OCI-LY7 (cell line): ENCODE data around the gene RARS2. TPM values are rescaled to one million over a fixed set of nuclear protein-coding genes. Genes with fewer than 3 reads are reported as not detected.

Experiments
- BruUV-seq: library from RNA; stranded (reverse); fragments of 400-500 nt; replicated peaks from 2 replicates; lab custom pipeline; 2021; lab: Mats Ljungman, UMichigan
- CTCF ChIA-PET: fragments of 300-600 bp; sonication (Branson Sonifier 250); formaldehyde crosslinking; loops from one replicate; lab custom pipeline; 2022; ENCODE audit warnings: antibody characterized with exemption; ENCODE audit not compliant: unreplicated experiment; lab: Charles Lee
- POLR2A ChIA-PET: fragments of 300-600 bp; sonication (Branson Sonifier 250); formaldehyde crosslinking; loops from one replicate; lab custom pipeline; 2022; ENCODE audit warnings: antibody characterized with exemption; lab: Charles Lee
- DNase-seq: peaks from one replicate; pipeline ENCODE4 v3.0.0-alpha.2; 2015; ENCODE audit warnings: low spot score
- H2AFZ ChIP-seq: fragments of 200-600 bp; sonication (generic), shearing (Covaris generic); 2 replicates; pipeline ENCODE4 v1.6.1; 2014; ENCODE audit warnings: mild to moderate bottlenecking, antibody characterized with exemption, low read length, moderate library complexity
- H3K27ac ChIP-seq: fragments of 200-600 bp; sonication (generic); 2 replicates; pipeline ENCODE4 v1.5.1; 2014; ENCODE audit warnings: mixed run types, low read depth, mild to moderate bottlenecking, moderate library complexity, low read length, inconsistent platforms; ENCODE audit not compliant: poor library complexity, severe bottlenecking
- H3K36me3 ChIP-seq: fragments of 200-600 bp; sonication (generic); 2 replicates; pipeline ENCODE4 v1.6.1; 2014; ENCODE audit warnings: mild to moderate bottlenecking, antibody characterized with exemption, low read length, moderate library complexity, mixed read lengths; ENCODE audit not compliant: insufficient read depth
- H3K4me1 ChIP-seq: fragments of 200-600 bp; sonication (generic); 2 replicates; pipeline ENCODE4 v1.5.1; 2014; ENCODE audit warnings: mild to moderate bottlenecking, low read length; ENCODE audit not compliant: insufficient read depth, poor library complexity, severe bottlenecking
- H3K4me2 ChIP-seq: fragments of 200-600 bp; sonication (generic); 2 replicates; pipeline ENCODE4 v1.6.1; 2014; ENCODE audit warnings: mild to moderate bottlenecking, low read length
- H3K4me3 ChIP-seq: fragments of 200-600 bp; sonication (generic); 2 replicates; pipeline ENCODE4 v1.5.1; 2014; ENCODE audit warnings: mild to moderate bottlenecking, low read depth, low read length; ENCODE audit not compliant: poor library complexity, severe bottlenecking
- H3K79me2 ChIP-seq: fragments of 200-600 bp; sonication (generic); 2 replicates; pipeline ENCODE4 v1.6.1; 2016; ENCODE audit warnings: low read depth, mild to moderate bottlenecking, low read length, moderate library complexity, mixed read lengths; ENCODE audit not compliant: insufficient read depth
- H3K9me2 ChIP-seq: fragments of 200-600 bp; sonication (generic); 2 replicates; pipeline ENCODE4 v1.6.1; 2016; ENCODE audit warnings: mild to moderate bottlenecking, low read length, mixed read lengths; ENCODE audit not compliant: insufficient read depth
- H3K9me3 ChIP-seq: fragments of 200-600 bp; sonication (generic); 2 replicates; pipeline ENCODE4 v1.6.1; 2014; ENCODE audit warnings: mild to moderate bottlenecking, mixed run types, low read length, mixed read lengths
- H4K20me1 ChIP-seq: fragments of 200-600 bp; sonication (generic); 2 replicates; pipeline ENCODE4 v1.6.1; 2014; ENCODE audit warnings: mild to moderate bottlenecking, antibody characterized with exemption, low read length, moderate library complexity, mixed read lengths; ENCODE audit not compliant: insufficient read depth
- CTCF ChIP-seq: fragments of 200-600 bp; sonication (generic); conservative IDR thresholded peaks from 2 replicates; pipeline ENCODE4 v1.5.1; 2014; ENCODE audit warnings: mild to moderate bottlenecking, antibody characterized with exemption, low read length, moderate library complexity, mixed read lengths
- EZH2phosphoT487 ChIP-seq: fragments of 200-600 bp; sonication (generic); IDR thresholded peaks from 2 replicates; pipeline ENCODE4 v1.6.1; 2018; ENCODE audit warnings: low read depth, borderline replicate concordance, mild to moderate bottlenecking, mixed run types, antibody characterized with exemption, low read length, moderate library complexity, mixed read lengths
- intact Hi-C: fragments of 100-400 bp; cut with micrococcal nuclease; formaldehyde crosslinking; loops from one replicate; pipeline ENCODE4 v1.10.0; 2022; ENCODE audit not compliant: unreplicated experiment
- total RNA-seq, 2 experiments: library from RNA; depleted of rRNA in 1 of 2; stranded (reverse); fragments of >200 nt in 1 of 2; shearing (Covaris generic) in 1 of 2; gene quantifications; 2 replicates each; pipeline ENCODE4 v1.2.3, GENCODE V29; 2014 to 2022

The RARS2 gene
- total RNA-seq, 2 experiments from 2014 or later, result 21.4 to 36.0 TPM

GRCh38 chr6:87553159-87553765 is 36.5 kb downstream of the RARS2 start:
- Histone ChIP-seq H3K4me3 (no peak overlapping the region), H3K9me2 (no peaks in the 10 kb centered on the region), H3K9me3 (peaks cover 4% of the 10 kb centered on the region; the same call in 1 of the 2 replicates), H2AFZ (no peak overlapping the region), H3K27ac (no peak overlapping the region), H3K79me2 (no peaks in the 10 kb centered on the region), H4K20me1 (no peaks in the 10 kb centered on the region), H3K36me3 (peaks cover 77% of the 10 kb centered on the region), H3K4me2 (no peak overlapping the region), H3K4me1 (no peaks in the 10 kb centered on the region)
- intact Hi-C loops, result no loop called here
- BruUV-seq, result no TSS peak
- DNase-seq, result no peak
- ChIA-PET POLR2A (interaction anchor here (0.8 to 1.1 kb wide), 2 partner anchors 10 to 11 kb away, joined by 3 read pairs; no protein-coding TSS in a partner anchor), CTCF (no interaction called here)
- no peak for TF ChIP-seq CTCF
- TF ChIP-seq EZH2phosphoT487, result no peak

- TF ChIP-seq CTCF, result no peak
- no peak for TF ChIP-seq EZH2phosphoT487
- Histone ChIP-seq H3K79me2 (no peaks in the 10 kb centered on the region), H3K4me1 (no peaks in the 10 kb centered on the region), H4K20me1 (no peaks in the 10 kb centered on the region), H3K9me3 (peaks cover 7% of the 10 kb centered on the region), H3K4me2 (no peak overlapping the region), H3K9me2 (no peaks in the 10 kb centered on the region), H3K36me3 (peaks cover 71% of the 10 kb centered on the region), H3K4me3 (no peak overlapping the region), H3K27ac (no peak overlapping the region), H2AFZ (no peak overlapping the region)
- DNase-seq, result no peak
- intact Hi-C loops, result no loop called here
- no TSS peak for BruUV-seq
- CTCF ChIA-PET, result no interaction called here
- POLR2A ChIA-PET, result interaction anchor here (0.7 to 0.9 kb wide), 5 partner anchors 34 to 131 kb away, joined by 3 to 9 read pairs (median 4); no protein-coding TSS in a partner anchor
Measured at GRCh38 chr6:87551799-87552198, 38.0 kb downstream of the RARS2 start.

GRCh38 chr6:87544474-87544735 is 45.4 kb downstream of the RARS2 start:
- DNase-seq, result no peak
- Histone ChIP-seq H2AFZ (no peak overlapping the region), H4K20me1 (no peaks in the 10 kb centered on the region), H3K27ac (no peak overlapping the region), H3K9me2 (no peaks in the 10 kb centered on the region), H3K4me2 (no peak overlapping the region), H3K79me2 (no peaks in the 10 kb centered on the region), H3K4me3 (no peak overlapping the region), H3K4me1 (no peaks in the 10 kb centered on the region), H3K36me3 (peaks cover 77% of the 10 kb centered on the region), H3K9me3 (peaks cover 23% of the 10 kb centered on the region)
- TF ChIP-seq EZH2phosphoT487 (no peak), CTCF (no peak)
- TSS peak; percentile 6 for BruUV-seq
- intact Hi-C loops, result no loop called here
- ChIA-PET POLR2A (interaction anchor here (1.2 kb wide), 1 partner anchor 13 kb away, joined by 3 read pairs; no protein-coding TSS in a partner anchor), CTCF (no interaction called here)
